Measurements from ENCODE around the gene MAN1C1.

The MAN1C1 gene

GRCh38 chr1:25579292-25580252, 37.0 kb upstream of the MAN1C1 start:
- Histone ChIP-seq H3K4me3 (ENCODE audit: low read length) (no peak overlapping the region), H3K27ac (ENCODE audit: low read length) (no peak overlapping the region), H3K36me3 (replicated peaks; ENCODE audit: low read depth, low read length) (no peaks in the 10 kb centered on the region), H3K27me3 (ENCODE audit: low read depth, low read length) (no peaks in the 10 kb centered on the region), H4K20me1 (ENCODE audit: insufficient read depth, low read length) (no peaks in the 10 kb centered on the region), H3K9ac (ENCODE audit: low read length) (no peak overlapping the region), H2AFZ (ENCODE audit: low read depth, low read length) (no peak overlapping the region), H3K4me1 (ENCODE audit: low read length) (no peaks in the 10 kb centered on the region), H3K4me2 (ENCODE audit: low read length) (no peak overlapping the region), H3K9me3 (ENCODE audit: insufficient read depth, low read length) (no peaks in the 10 kb centered on the region), H3K79me2 (ENCODE audit: low read length) (no peaks in the 10 kb centered on the region)
- no peak for TF ChIP-seq CTCF (IDR thresholded peaks at IDR 0.05; ENCODE audit: low read depth, low read length)
- TF ChIP-seq EZH2phosphoT487 (IDR thresholded peaks at IDR 0.05; ENCODE audit: low read depth) = no peak

- no peaks in the 10 kb centered on the region for H3K79me2 ChIP-seq (ENCODE audit: low read length)
- no peaks in the 10 kb centered on the region for H3K27me3 ChIP-seq (ENCODE audit: low read depth, low read length)
- no peaks in the 10 kb centered on the region for H4K20me1 ChIP-seq (ENCODE audit: insufficient read depth, low read length)
- no peaks in the 10 kb centered on the region for H3K36me3 ChIP-seq (replicated peaks; ENCODE audit: low read depth, low read length)
- no peak overlapping the region for H3K27ac ChIP-seq (ENCODE audit: low read length)
- H3K4me1 ChIP-seq (ENCODE audit: low read length) = no peaks in the 10 kb centered on the region
- H3K9me3 ChIP-seq (ENCODE audit: insufficient read depth, low read length) = no peaks in the 10 kb centered on the region
- H2AFZ ChIP-seq (ENCODE audit: low read depth, low read length) = no peak overlapping the region
- no peak overlapping the region for H3K4me2 ChIP-seq (ENCODE audit: low read length)
- no peak overlapping the region for H3K9ac ChIP-seq (ENCODE audit: low read length)
- H3K4me3 ChIP-seq (ENCODE audit: low read length) = no peak overlapping the region
- no peak for TF ChIP-seq CTCF (IDR thresholded peaks at IDR 0.05; ENCODE audit: low read depth, low read length)
Observed at GRCh38 chr1:25580927-25581326, 35.7 kb upstream of the MAN1C1 start.

DNA sequence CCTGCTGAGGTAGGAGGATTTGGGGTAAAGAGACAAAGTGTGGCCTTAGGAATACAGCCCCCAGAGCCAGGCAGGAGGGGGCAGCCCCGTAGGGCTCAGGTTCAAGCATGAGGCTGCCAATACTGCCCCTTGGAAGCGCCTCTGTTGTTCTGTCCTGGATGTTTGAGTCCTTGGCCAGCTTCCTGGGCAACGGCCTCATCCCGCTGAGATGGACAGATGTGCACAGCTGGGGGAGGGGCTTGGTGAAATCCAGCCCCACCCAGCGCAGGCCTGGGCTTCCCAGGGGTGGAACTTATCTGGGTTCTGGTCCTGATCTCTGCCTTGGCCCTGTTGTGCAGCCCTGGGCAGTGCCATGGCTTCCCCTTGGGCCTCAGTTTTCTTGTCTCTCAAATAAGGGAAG, 34.8 kb upstream of the MAN1C1 start:
- Histone ChIP-seq H3K9ac (ENCODE audit: low read length) (no peak overlapping the region), H3K27me3 (ENCODE audit: low read depth, low read length) (no peaks in the 10 kb centered on the region), H3K4me2 (ENCODE audit: low read length) (no peak overlapping the region), H3K27ac (ENCODE audit: low read length) (no peak overlapping the region), H3K9me3 (ENCODE audit: insufficient read depth, low read length) (no peaks in the 10 kb centered on the region), H3K4me3 (ENCODE audit: low read length) (no peak overlapping the region), H3K79me2 (ENCODE audit: low read length) (no peaks in the 10 kb centered on the region), H3K36me3 (replicated peaks; ENCODE audit: low read depth, low read length) (no peaks in the 10 kb centered on the region), H2AFZ (ENCODE audit: low read depth, low read length) (no peak overlapping the region), H3K4me1 (ENCODE audit: low read length) (no peaks in the 10 kb centered on the region), H4K20me1 (ENCODE audit: insufficient read depth, low read length) (no peaks in the 10 kb centered on the region)
- TF ChIP-seq CTCF (IDR thresholded peaks at IDR 0.05; ENCODE audit: low read depth, low read length) (no peak), EZH2phosphoT487 (IDR thresholded peaks at IDR 0.05; ENCODE audit: low read depth) (no peak)

DNA sequence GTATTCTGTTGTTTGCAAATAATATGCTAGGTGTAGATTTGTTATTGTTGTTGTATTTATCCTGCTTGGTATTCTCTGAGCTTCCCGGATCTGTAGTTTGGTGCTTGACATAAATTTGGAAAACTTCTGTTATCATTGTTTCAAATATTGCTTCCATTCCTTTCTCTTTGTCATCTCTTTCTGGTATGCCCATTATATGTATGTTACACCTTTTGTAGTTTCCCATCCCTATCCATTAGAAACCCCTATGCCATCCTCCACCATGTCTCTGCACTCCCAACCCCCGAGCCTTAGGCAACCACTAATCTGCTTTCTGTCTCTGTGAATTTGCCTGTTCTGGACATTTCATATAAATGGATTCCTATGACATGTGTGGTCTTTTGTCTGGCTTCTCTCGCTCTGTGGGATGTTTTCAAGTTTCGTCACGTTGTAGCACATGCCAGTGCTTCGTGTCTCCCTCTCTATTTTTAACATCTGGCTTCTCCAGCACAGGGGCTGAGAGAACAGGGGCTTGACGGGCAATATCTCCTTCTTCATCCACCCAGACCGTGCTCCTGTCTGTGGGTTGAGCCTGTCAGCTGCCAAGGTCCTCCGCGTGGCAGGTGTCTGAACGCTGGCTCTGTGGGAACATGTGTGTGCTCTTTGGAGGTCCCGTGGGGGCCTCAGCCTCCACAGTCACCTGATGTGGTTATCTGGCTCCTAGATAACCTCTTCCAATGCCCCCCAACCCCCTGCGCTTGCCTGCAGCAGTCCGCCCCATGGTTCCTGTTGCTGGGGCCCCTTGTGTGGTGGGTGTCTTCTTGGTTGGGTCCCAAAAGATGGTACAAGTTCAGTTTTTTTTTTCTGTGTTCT, 32.8 kb upstream of the MAN1C1 start:
- no peak overlapping the region for H2AFZ ChIP-seq (ENCODE audit: low read depth, low read length)

More for the DNA sequence above, 32.8 kb upstream of the MAN1C1 start:
- H3K79me2 ChIP-seq (ENCODE audit: low read length) = no peaks in the 10 kb centered on the region
- H3K27me3 ChIP-seq (ENCODE audit: low read depth, low read length) = no peaks in the 10 kb centered on the region
- no peak for TF ChIP-seq EZH2phosphoT487 (IDR thresholded peaks at IDR 0.05; ENCODE audit: low read depth)
- TF ChIP-seq CTCF (IDR thresholded peaks at IDR 0.05; ENCODE audit: low read depth, low read length) = no peak
- H3K36me3 ChIP-seq (replicated peaks; ENCODE audit: low read depth, low read length) = no peaks in the 10 kb centered on the region
- no peaks in the 10 kb centered on the region for H3K9me3 ChIP-seq (ENCODE audit: insufficient read depth, low read length)
- no peaks in the 10 kb centered on the region for H3K4me1 ChIP-seq (ENCODE audit: low read length)
- H3K4me2 ChIP-seq (ENCODE audit: low read length) = no peak overlapping the region
- no peak overlapping the region for H3K9ac ChIP-seq (ENCODE audit: low read length)
- H3K4me3 ChIP-seq (ENCODE audit: low read length) = no peak overlapping the region
- H3K27ac ChIP-seq (ENCODE audit: low read length) = no peak overlapping the region
- H4K20me1 ChIP-seq (ENCODE audit: insufficient read depth, low read length) = no peaks in the 10 kb centered on the region

All from OCI-LY3 (cell line).